WI38 (cell line): ENCODE measurements around the gene KCNJ10.

ENCODE experiments used
- H3K4me3 ChIP-seq: 2 replicates; pipeline ENCODE4 v1.5.1; 2011; ENCODE audit warnings: low read depth, mild to moderate bottlenecking, control low read depth, low read length
- TF ChIP-seq, protein P1 (sequence below): IDR thresholded peaks from 2 replicates; pipeline ENCODE4 v1.5.1; 2012; ENCODE audit warnings: low read depth, mild to moderate bottlenecking, control low read depth, low read length

Gene KCNJ10

GRCh38 chr1:160097911-160098851 is 28.2 kb upstream of the KCNJ10 start, which contains the start of gene IGSF8:
TSS of gene IGSF8 (minus strand) at chr1:160098619. CDS start at chr1:160098472, 147 bp downstream.
- H3K4me3 ChIP-seq = peak within 1 kb of the TSS; percentile 63
- TF ChIP-seq, protein P1, sequence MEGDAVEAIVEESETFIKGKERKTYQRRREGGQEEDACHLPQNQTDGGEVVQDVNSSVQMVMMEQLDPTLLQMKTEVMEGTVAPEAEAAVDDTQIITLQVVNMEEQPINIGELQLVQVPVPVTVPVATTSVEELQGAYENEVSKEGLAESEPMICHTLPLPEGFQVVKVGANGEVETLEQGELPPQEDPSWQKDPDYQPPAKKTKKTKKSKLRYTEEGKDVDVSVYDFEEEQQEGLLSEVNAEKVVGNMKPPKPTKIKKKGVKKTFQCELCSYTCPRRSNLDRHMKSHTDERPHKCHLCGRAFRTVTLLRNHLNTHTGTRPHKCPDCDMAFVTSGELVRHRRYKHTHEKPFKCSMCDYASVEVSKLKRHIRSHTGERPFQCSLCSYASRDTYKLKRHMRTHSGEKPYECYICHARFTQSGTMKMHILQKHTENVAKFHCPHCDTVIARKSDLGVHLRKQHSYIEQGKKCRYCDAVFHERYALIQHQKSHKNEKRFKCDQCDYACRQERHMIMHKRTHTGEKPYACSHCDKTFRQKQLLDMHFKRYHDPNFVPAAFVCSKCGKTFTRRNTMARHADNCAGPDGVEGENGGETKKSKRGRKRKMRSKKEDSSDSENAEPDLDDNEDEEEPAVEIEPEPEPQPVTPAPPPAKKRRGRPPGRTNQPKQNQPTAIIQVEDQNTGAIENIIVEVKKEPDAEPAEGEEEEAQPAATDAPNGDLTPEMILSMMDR = no peak

GRCh38 chr1:160097151-160097910 is 27.4 kb upstream of the KCNJ10 start:
- TF ChIP-seq, protein P1 = no peak
- H3K4me3 ChIP-seq = peak overlapping the region; percentile 63

DNA sequence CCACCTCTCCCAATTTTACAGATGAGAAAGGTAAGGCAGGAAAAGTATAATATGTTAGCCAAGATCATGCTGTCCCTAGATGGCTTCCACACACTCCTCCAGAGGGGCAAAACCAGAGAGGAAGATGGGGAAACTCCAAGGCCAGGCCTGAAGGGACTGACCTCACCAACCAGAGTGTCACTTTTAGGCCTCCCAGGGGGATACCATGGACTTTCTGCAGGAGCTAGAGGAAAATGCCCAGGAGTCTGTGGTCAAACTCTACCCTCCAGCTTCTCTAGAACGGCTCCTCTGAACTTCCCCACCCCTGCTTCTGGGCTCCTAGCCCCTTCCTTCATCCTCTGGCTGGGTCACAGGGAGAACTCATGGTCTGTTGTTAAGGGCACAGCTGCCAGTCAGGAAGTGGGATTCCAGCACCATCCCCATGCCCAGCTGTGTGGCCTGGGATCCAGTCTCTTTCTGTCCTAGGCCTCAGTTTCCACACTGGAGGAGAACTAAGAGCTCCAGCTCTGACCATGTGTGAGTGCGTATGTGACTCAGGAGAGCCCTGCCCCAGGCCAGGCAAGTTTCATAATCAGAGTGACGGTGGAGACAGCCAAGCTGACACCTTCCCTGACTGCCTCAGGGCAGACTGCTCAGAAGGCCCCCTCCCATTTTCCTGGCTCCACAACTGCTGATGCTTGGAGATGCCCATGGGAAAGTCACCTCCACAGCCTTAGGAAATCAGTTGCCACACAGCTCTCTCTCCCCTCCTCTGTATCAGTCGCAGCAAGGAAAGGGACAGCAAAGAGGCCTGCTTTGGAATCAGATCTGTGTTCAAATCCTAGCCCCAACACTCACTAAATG is 26.5 kb upstream of the KCNJ10 start:
- no peak overlapping the region for H3K4me3 ChIP-seq
- TF ChIP-seq, protein P1 = no peak

- TF ChIP-seq, protein P1 = no peak
- H3K4me3 ChIP-seq = no peak overlapping the region
These were observed 25.6 kb upstream of the KCNJ10 start for GRCh38 chr1:160095382-160096105.

GRCh38 chr1:160094806-160095205 is 24.8 kb upstream of the KCNJ10 start:
- TF ChIP-seq, protein P1 = no peak
- H3K4me3 ChIP-seq = no peak overlapping the region

GRCh38 chr1:160094291-160094625 is 24.3 kb upstream of the KCNJ10 start:
- H3K4me3 ChIP-seq = no peak overlapping the region
- TF ChIP-seq, protein P1 = no peak
